ENCODE results near the gene TOM1. TPM values are rescaled to one million over a fixed set of nuclear protein-coding genes. Genes with fewer than 3 reads are reported as not detected.
A peak's percentile ranks its signal among the peaks of the same experiment; 100 is the strongest.

TOM1 gene
- total and polyA plus RNA-seq, 2 of the 13 experiments (the other 11 are each of a cell fraction or from before 2014, with no cell fraction given) = 30.8 to 87.3 TPM

GRCh38 chr22:35375526-35375925 lies 75.8 kb downstream of the TOM1 start (continued):
- TF ChIP-seq AHDC1 (CRISPR knock-in tag; IDR thresholded peaks at IDR 0.05; ENCODE audit: borderline replicate concordance) (no peak), FOXK2 (IDR thresholded peaks at IDR 0.05) (no peak), DPF2 (CRISPR knock-in tag; IDR thresholded peaks at IDR 0.05; ENCODE audit: borderline replicate concordance, low read depth) (no peak)

- Histone ChIP-seq H3K79me2 (ENCODE audit: insufficient read depth, low read length) (peaks cover 8% of the 10 kb centered on the region), H2AFZ (ENCODE audit: low read length) (no peak overlapping the region), H4K20me1 (ENCODE audit: insufficient read depth, low read length) (no peaks in the 10 kb centered on the region), H3K36me3 (replicated peaks in 1 of 2; ENCODE audit: control insufficient read depth in 1 of 2, insufficient read depth in 2 of 2, low read length in 2 of 2) (no peaks in the 10 kb centered on the region), H3K4me3 (replicated peaks in 1 of 3; ENCODE audit: insufficient read depth in 1 of 3, low read depth in 2 of 3, low read length in 3 of 3) (peak overlapping the region; percentile 47 to 70 (median 55)), H3K9me3 (ENCODE audit: low read length) (no peaks in the 10 kb centered on the region), H3K4me2 (ENCODE audit: low read depth, low read length) (peak overlapping the region; percentile 95), H3K9ac (ENCODE audit: insufficient read depth, low read depth, low read length) (peak overlapping the region; percentile 61), H3K4me1 (ENCODE audit: insufficient read depth, low read length) (peaks cover 89% of the 10 kb centered on the region), H3K27me3 (ENCODE audit: control insufficient read depth in 1 of 2, insufficient read depth in 2 of 2, low read length in 2 of 2) (no peaks in the 10 kb centered on the region; a peak in 1 of 5 replicates), H3K27ac (ENCODE audit: extremely low read length, insufficient read depth, low read length) (peak overlapping the region; percentile 65)
- CTCF ChIA-PET (ENCODE audit: low intra/inter-chr PET ratio, low total read pairs) = no interaction called here
- POLR2A ChIA-PET = interaction anchor here (0.8 to 1.4 kb wide), 4 partner anchors 9 to 119 kb away, joined by 3 to 5 read pairs (median 3); partner anchors contain the start of genes HMGXB4 and TOM1
- 3% methylated on average over 9 of the region's 17 CpGs for WGBS (ENCODE audit: low lambda C conversion rate)
- in situ Hi-C loops (cut with HindIII; ENCODE audit: extremely low pct_ligation_motif_present, low pct_unique_long_range_greater_than_20kb) = no loop called here
- DNase-seq (ENCODE audit: low spot score) (peak; percentile 92), ATAC-seq (no peak), FAIRE-seq (peak; percentile 32)
- intact Hi-C loops (cut with micrococcal nuclease; ENCODE audit: unreplicated experiment) = no loop called here
- BruUV-seq (replicated peaks) = no TSS peak
- TF ChIP-seq USF2 (IDR thresholded peaks at IDR 0.05; ENCODE audit: low read depth, low read length) (no peak), USF2 (CRISPR knock-in tag; IDR thresholded peaks at IDR 0.05; ENCODE audit: borderline replicate concordance) (no peak), TGIF2 (CRISPR knock-in tag; IDR thresholded peaks at IDR 0.05) (peak; percentile 85), ZNF160 (CRISPR knock-in tag; IDR thresholded peaks at IDR 0.05) (peak; percentile 46; the same call in 1 of the 2 replicates), LRRFIP1 (CRISPR knock-in tag; conservative IDR thresholded peaks at IDR 0.05) (no peak), TFDP2 (CRISPR knock-in tag; IDR thresholded peaks at IDR 0.05) (peak; percentile 40; the same call in 1 of the 2 replicates)
Observed at GRCh38 chr22:35376728-35377472, 77.2 kb downstream of the TOM1 start.
